Tibial nerve (tissue), 4 donors: ENCODE data around the gene MIEF1.
"Not testable (repeated sequence)": the region's sequence is repeated elsewhere in the genome, so short reads cannot be mapped to it uniquely, and the experiment has no call there.

Experiments
- CTCF ChIP-seq, 5 experiments: fragments of 200-600 bp in 3 of 5; fragments of 450-650 bp in 2 of 5; sonication (generic) in 3 of 5; IDR thresholded peaks; one replicate each; pipeline ENCODE4 v1.5.1; 2016 to 2019; ENCODE audit warnings: antibody characterized with exemption in 5 of 5, mild to moderate bottlenecking in 3 of 5, moderate library complexity in 2 of 5
- EP300 ChIP-seq, 2 donors: sonication (generic); formaldehyde crosslinking; IDR thresholded peaks; one replicate each; pipeline ENCODE4 v1.6.1; 2017; ENCODE audit warnings: antibody characterized with exemption in 2 of 2, mild to moderate bottlenecking in 1 of 2
- POLR2A ChIP-seq, 2 donors: fragments of 450-650 bp; IDR thresholded peaks; one replicate each; pipeline ENCODE4 v1.6.1; 2017; ENCODE audit warnings: antibody characterized with exemption in 2 of 2, mild to moderate bottlenecking in 2 of 2, moderate library complexity in 2 of 2

DNA sequence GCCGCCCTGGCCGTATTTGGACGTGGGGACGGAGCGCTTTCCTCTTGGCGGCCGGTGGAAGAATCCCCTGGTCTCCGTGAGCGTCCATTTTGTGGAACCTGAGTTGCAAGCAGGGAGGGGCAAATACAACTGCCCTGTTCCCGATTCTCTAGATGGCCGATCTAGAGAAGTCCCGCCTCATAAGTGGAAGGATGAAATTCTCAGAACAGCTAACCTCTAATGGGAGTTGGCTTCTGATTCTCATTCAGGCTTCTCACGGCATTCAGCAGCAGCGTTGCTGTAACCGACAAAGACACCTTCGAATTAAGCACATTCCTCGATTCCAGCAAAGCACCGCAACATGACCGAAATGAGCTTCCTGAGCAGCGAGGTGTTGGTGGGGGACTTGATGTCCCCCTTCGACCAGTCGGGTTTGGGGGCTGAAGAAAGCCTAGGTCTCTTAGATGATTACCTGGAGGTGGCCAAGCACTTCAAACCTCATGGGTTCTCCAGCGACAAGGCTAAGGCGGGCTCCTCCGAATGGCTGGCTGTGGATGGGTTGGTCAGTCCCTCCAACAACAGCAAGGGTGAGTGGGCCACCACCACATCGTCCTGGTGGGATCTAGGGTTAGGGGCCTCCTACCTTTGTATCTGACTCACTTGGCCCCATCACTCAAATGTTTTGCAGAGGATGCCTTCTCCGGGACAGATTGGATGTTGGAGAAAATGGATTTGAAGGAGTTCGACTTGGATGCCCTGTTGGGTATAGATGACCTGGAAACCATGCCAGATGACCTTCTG, 19.2 kb downstream of the MIEF1 start:
- not testable (repeated sequence) for TF ChIP-seq POLR2A, EP300 (IDR thresholded peaks at IDR 0.05)
- peak in 1 of 5 experiments; percentile 5 for TF ChIP-seq CTCF (IDR thresholded peaks at IDR 0.05)
